ENCODE data around the gene METAP1.
A peak's percentile ranks its signal among the peaks of the same experiment; 100 is the strongest.
"Not testable (repeated sequence)": the region's sequence is repeated elsewhere in the genome, so short reads cannot be mapped to it uniquely, and the experiment has no call there.

METAP1 gene

GRCh38 chr4:99059550-99059949, 64.0 kb downstream of the METAP1 start:
- no peak for DNase-seq (ENCODE audit: low read depth)

GRCh38 chr4:99061048-99061700, 65.7 kb downstream of the METAP1 start:
- no peak for DNase-seq (ENCODE audit: low read depth)

- DNase-seq (ENCODE audit: low read depth): no peak
Measured at GRCh38 chr4:99062120-99062519, 66.6 kb downstream of the METAP1 start.

DNA sequence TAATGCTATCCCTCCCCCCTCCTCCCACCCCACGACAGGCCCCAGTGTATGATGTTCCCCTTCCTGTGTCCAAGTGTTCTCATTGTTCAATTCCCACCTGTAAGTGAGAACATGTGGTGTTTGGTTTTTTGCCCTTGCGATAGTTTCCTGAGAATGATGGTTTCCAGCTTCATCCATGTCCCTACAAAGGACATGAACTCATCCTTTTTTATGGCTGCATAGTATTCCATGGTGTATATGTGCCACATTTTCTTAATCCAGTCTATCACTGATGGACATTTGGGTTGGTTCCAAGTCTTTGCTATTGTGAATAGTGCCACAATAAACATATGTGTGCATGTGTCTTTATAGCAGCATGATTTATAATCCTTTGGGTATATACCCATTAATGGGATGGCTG, 70.0 kb downstream of the METAP1 start:
- DNase-seq (ENCODE audit: low read depth): not testable (repeated sequence)

DNA sequence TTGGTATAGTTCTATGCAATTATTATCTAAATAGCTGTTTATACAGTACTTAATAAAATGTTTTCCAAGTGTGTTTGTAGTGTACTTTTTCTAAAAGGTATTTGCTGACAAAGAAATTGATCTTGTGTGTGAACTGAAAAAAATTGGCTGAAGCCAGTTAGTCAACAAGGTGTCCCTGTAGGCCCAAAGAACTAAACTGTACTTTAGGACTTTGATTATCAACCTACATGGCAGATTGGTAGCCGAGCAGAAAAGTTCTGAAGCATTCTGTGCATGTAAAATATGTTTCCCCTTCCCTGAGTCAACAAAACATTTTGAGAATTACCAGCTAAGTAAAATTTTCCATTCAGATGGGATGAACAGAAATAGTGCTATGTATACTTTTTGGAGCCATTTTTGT, 72.1 kb downstream of the METAP1 start:
- no peak for DNase-seq (ENCODE audit: low read depth)

- DNase-seq (ENCODE audit: low read depth): no peak
Measured at GRCh38 chr4:99071159-99071558, 75.6 kb downstream of the METAP1 start.

GRCh38 chr4:99074816-99075215, 79.3 kb downstream of the METAP1 start:
- DNase-seq (ENCODE audit: low read depth): no peak

- DNase-seq (ENCODE audit: low read depth): no peak
Measured at GRCh38 chr4:99076292-99076976, 80.9 kb downstream of the METAP1 start.

DNA sequence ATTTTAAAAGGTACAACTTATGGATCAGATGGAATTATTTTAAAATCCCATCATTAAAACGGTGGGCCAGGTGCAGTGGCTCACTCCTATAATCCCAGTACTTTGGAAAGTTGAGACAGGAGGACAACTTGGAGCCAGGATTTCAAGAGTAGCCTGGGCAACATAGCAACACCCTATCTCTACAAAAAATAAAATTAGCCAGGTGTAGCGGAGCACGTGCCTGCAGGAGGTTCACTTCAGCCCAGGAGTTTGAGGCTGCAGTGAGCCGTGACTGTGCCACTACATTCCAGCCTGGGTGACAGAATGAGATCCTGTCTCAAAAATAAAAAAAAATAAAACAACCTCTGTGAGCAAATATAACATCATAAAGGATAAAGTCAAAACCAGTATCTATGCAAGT, 81.7 kb downstream of the METAP1 start:
- DNase-seq (ENCODE audit: low read depth): no peak

DNA sequence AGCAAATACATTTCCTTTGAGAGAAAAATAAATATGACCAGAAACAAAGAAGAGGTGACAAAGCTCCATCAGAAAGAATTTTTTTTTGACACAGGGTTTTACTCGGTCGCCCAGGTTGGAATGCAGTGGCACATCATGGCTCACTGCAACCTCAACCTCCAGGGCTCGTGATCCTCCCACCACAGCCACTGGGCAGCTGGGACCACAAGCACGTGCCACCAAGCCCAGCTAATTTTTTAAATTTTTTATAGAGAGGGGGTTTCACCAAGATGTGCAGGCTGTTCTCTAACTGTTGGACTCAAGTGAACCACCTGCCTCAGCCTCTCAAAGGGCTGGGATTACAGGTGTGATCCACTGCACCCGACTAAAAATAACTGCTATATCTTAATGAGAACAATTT, 82.8 kb downstream of the METAP1 start:
- no peak for DNase-seq (ENCODE audit: low read depth)

DNA sequence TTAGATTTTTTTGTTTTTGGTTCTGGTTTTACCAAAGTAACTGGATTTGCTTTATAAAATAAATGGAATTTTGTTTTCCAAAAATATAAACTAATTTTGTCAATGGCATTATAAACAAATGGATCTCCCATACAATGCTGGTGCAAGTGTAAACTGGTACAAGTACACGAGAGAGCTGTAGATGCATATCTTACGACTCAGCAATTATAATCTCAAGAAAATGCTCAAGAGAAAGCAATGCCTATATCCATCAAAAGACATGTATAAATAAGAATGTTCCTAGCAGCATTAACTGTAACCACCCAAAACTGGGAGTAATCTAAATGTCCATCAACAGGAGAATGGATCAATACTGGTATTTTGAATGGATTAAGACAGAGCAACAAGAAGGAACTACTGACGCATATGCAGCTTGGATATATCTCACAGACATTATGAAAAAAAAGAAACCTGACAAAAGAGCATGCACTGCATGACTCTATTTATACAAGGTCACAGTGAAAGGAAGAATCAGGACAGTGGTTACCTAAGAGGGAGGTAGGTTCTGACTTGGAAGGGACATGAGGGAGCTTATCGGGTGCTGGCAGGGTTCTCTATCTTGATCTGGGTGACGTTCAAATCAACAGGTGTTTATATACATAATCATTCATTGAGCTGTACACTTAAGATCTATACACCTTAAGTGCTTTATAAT, 83.6 kb downstream of the METAP1 start:
- no peak for DNase-seq (ENCODE audit: low read depth)

DNA sequence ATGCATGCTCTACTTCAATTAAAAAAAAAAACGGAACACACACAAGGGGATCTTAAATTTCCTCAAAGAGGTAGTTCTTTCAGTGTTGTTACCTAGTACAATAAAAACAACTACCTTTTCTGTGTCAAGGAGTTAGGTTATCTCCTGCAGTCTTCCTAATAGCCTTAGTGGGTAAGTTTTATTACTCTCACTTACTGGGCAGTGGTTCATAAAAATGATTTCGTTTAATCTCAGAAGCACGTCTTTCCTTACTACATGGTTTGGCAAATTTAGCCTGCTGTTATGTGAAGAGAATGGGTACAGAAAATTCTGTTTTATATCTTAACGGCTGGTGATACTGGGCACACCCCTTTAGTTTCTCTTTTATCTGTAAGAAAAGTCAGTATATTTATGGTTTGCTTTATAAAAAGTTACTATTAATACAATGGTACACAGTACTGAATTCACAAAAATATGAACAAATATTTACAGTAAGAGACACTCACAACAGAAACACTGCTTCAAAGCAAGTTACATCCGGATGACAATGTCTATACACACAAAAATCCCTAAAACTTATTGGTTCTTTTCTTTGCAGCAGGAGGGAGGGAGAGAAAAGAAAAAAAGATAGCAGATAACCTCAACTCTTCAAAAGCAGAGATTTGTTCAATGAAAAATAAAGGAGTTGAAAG, 84.2 kb downstream of the METAP1 start:
- no peak for DNase-seq (ENCODE audit: low read depth)

GRCh38 chr4:99080869-99081268, 85.3 kb downstream of the METAP1 start:
- DNase-seq (ENCODE audit: low read depth): not testable (repeated sequence)

DNA sequence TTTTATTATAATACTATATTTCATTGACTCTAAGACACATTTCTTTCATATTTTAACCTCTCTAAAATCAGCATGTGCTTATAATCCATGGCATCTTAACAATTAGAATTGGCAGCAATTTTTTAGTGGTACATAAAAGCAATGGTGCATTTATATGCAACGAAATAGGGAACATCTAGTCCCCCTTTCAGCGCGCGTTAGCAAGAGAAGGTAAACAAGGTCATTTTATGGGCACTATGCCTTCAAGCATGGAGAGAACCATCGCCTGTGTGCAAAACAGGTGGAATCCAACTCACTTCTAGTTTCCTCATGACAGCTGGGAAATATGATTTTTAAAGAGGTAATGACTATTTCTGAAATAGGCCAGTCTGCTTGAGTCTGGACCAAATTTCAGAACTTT, 86.7 kb downstream of the METAP1 start:
- DNase-seq (ENCODE audit: low read depth): no peak

- no peak for DNase-seq (ENCODE audit: low read depth)
Measured at GRCh38 chr4:99084595-99084994, 89.1 kb downstream of the METAP1 start.

GRCh38 chr4:99088023-99088449, 92.5 kb downstream of the METAP1 start:
- no peak for DNase-seq (ENCODE audit: low read depth)

DNA sequence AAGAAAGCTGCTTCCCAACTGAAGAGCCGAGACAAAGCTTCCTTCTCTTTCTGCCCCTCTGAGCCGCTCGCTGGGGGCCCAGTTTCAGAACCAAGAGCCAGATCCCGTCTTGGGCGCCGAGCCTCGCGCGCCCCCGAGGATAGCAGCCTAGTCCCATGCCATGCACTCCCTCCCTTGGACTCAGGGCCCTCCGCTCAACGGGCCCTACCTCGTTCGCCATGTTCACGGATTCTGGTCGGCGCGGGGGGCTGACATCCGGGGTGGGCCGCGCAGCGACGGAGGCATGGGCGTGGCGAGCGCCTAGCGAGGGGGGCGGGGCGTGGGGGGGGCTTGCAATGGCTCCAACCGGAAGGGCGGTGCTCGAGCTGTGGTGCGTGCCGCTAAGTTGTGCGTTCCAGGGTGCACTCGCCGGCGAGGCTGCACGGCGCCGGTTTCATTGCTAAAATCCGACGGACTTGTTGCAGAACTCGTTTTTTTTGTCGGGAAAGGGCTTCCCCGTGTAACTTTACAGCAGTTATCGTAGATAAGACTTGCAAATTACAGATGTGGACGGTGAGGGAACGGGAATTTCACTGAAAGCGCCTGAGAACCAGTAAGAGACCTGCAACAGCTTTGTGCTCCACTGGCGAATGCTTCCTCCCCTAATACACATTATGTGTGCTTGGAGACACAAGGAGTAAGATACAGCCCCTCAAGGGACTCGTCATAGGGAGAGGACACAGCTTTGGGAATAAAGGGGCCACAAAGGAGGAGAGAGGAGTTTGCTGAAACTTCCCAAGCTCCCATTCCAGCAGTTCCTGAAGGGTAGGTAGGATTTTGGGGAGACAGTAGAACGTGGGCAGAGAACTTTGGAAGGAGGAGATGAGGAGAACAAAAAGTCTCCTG, 93.2 kb downstream of the METAP1 start, which contains the start of gene ADH5:
TSS of gene ADH5 (minus strand) at position 308 of the 885 bp plus-strand sequence. CDS start at position 220, 88 bp downstream.
- DNase-seq (ENCODE audit: low read depth): peak; percentile 89

GRCh38 chr4:99090481-99091215, 95.1 kb downstream of the METAP1 start:
- no peak for DNase-seq (ENCODE audit: low read depth)

DNA sequence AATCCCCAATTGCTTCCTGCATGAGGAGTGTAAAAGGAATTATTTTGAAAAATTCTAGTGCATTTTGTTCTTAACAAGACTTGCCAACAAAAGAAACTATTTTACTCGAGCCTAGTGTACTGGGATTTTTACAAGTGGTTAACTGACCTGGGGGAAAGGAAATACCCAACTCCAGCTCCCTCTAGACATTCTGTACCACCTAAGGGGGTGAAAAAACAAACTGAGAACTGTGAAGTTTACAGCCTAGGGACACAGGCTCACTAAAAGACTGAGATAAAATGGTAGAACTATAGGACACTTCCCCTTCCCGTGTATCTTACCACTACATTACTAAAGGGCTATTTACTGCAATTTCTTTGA, 95.7 kb downstream of the METAP1 start:
- no peak for DNase-seq (ENCODE audit: low read depth)

GRCh38 chr4:99091841-99092240, 96.3 kb downstream of the METAP1 start:
- not testable (repeated sequence) for DNase-seq (ENCODE audit: low read depth)

GRCh38 chr4:99099311-99099710, 103.8 kb downstream of the METAP1 start:
- DNase-seq (ENCODE audit: low read depth): no peak

Data from activated T-cell treated with anti-CD3 and anti-CD28 coated beads for 1 hour (primary cell).